ENCODE data around the gene AGPAT2. TPM values are rescaled to one million over a fixed set of nuclear protein-coding genes. Genes with fewer than 3 reads are reported as not detected.

The AGPAT2 gene
- total RNA-seq, 1 donor from 2014 or later, result 41.9 TPM

GRCh38 chr9:136674786-136675349 lies 12.4 kb downstream of the AGPAT2 start:
- H3K4me3 ChIP-seq (ENCODE audit: low read depth, low read length), result no peak overlapping the region
- H3K27me3 ChIP-seq (ENCODE audit: control insufficient read depth, insufficient read depth, low read length), result no peaks in the 10 kb centered on the region
- H3K36me3 ChIP-seq (ENCODE audit: control insufficient read depth, insufficient read depth, low read length), result peaks cover 9% of the 10 kb centered on the region
- FAIRE-seq (no peak), DNase-seq (ENCODE audit: low read depth) (no peak)
- TF ChIP-seq CTCF (IDR thresholded peaks at IDR 0.05; ENCODE audit: insufficient read depth, low read length, severe bottlenecking), result no peak

GRCh38 chr9:136673975-136674785 lies 13.1 kb downstream of the AGPAT2 start:
- Histone ChIP-seq H3K36me3 (ENCODE audit: control insufficient read depth, insufficient read depth, low read length) (peaks cover 8% of the 10 kb centered on the region), H3K27me3 (ENCODE audit: control insufficient read depth, insufficient read depth, low read length) (no peaks in the 10 kb centered on the region), H3K4me3 (ENCODE audit: low read depth, low read length) (no peak overlapping the region)
- DNase-seq (ENCODE audit: low read depth) (no peak), FAIRE-seq (no peak)
- no peak for TF ChIP-seq CTCF (IDR thresholded peaks at IDR 0.05; ENCODE audit: insufficient read depth, low read length, severe bottlenecking)

- Histone ChIP-seq H3K36me3 (ENCODE audit: control insufficient read depth, insufficient read depth, low read length) (peaks cover 8% of the 10 kb centered on the region), H3K27me3 (ENCODE audit: control insufficient read depth, insufficient read depth, low read length) (no peaks in the 10 kb centered on the region), H3K4me3 (ENCODE audit: low read depth, low read length) (no peak overlapping the region)
- no peak for DNase-seq (ENCODE audit: low read depth)
- FAIRE-seq, result no peak
- no peak for TF ChIP-seq CTCF (IDR thresholded peaks at IDR 0.05; ENCODE audit: insufficient read depth, low read length, severe bottlenecking)
These were observed 13.9 kb downstream of the AGPAT2 start for GRCh38 chr9:136673088-136673974.

DNA sequence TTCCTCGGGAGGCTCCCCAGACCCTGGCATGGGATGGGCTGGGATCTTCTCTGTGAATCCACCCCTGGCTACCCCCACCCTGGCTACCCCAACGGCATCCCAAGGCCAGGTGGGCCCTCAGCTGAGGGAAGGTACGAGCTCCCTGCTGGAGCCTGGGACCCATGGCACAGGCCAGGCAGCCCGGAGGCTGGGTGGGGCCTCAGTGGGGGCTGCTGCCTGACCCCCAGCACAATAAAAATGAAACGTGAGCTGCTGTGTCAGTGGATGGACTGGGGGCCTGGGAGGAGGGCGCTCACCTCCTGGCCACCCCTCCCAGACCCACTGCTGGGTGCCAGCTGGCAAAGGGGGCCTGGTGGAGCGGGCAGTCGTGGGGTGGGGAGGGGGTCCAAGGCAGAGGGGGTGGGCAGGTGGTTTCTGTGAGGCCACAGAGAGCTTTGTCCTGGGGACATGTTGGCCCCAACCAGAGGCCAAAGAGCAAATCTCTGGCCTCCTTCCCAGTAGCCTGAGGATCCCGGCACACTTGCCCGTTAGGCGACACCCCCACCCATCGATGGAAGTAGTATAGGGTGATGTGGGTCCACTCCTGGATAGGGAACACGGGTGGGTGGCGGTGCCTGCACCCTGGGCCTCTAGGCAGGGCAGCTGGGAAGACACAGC lies 14.7 kb downstream of the AGPAT2 start:
- DNase-seq (ENCODE audit: low read depth) (no peak), FAIRE-seq (no peak)
- Histone ChIP-seq H3K36me3 (ENCODE audit: control insufficient read depth, insufficient read depth, low read length) (peaks cover 8% of the 10 kb centered on the region), H3K27me3 (ENCODE audit: control insufficient read depth, insufficient read depth, low read length) (no peaks in the 10 kb centered on the region), H3K4me3 (ENCODE audit: low read depth, low read length) (no peak overlapping the region)
- no peak for TF ChIP-seq CTCF (IDR thresholded peaks at IDR 0.05; ENCODE audit: insufficient read depth, low read length, severe bottlenecking)

- peaks cover 5% of the 10 kb centered on the region for H3K36me3 ChIP-seq (ENCODE audit: control insufficient read depth, insufficient read depth, low read length)
- FAIRE-seq, result no peak
- TF ChIP-seq CTCF (IDR thresholded peaks at IDR 0.05; ENCODE audit: insufficient read depth, low read length, severe bottlenecking), result peak; percentile 87
These were observed 15.4 kb downstream of the AGPAT2 start for GRCh38 chr9:136671646-136672430.

More at GRCh38 chr9:136671646-136672430, 15.4 kb downstream of the AGPAT2 start:
- H3K27me3 ChIP-seq (ENCODE audit: control insufficient read depth, insufficient read depth, low read length), result no peaks in the 10 kb centered on the region
- no peak overlapping the region for H3K4me3 ChIP-seq (ENCODE audit: low read depth, low read length)
- no peak for DNase-seq (ENCODE audit: low read depth)
